GM10266 (cell line): Measurements from ENCODE around the gene DARS2.
"Not testable (repeated sequence)": the region's sequence is repeated elsewhere in the genome, so short reads cannot be mapped to it uniquely, and the experiment has no call there.

Source experiments
- DNase-seq: peaks from one replicate; pipeline ENCODE4 v3.0.0; 2012; ENCODE audit errors: extremely low spot score
- TF ChIP-seq, protein P1 (sequence below): IDR thresholded peaks from 2 replicates; pipeline ENCODE4 v1.5.1; 2012; ENCODE audit warnings: mild to moderate bottlenecking, low read depth; ENCODE audit not compliant: control insufficient read depth, insufficient read depth; ENCODE audit errors: missing control alignments

DARS2 gene

DNA sequence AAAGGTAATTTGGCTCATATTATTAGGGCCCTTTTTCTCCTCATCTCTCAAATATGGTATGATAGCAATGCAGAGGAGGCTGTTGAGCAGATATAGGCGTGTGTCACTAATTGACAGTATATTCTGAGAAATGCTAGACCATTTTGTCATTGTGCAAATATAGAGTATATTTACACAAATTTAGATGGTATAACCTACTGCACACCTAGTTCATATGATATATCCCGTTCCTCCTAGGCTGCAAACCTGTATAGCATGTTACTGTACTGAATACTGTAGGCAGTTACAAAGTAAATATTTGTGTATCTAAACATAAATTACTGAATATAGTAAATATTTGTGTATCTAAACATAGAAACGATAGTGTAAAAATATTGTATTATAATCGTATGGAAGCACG is 52.3 kb downstream of the DARS2 start:
- DNase-seq: no peak
- TF ChIP-seq, protein P1, sequence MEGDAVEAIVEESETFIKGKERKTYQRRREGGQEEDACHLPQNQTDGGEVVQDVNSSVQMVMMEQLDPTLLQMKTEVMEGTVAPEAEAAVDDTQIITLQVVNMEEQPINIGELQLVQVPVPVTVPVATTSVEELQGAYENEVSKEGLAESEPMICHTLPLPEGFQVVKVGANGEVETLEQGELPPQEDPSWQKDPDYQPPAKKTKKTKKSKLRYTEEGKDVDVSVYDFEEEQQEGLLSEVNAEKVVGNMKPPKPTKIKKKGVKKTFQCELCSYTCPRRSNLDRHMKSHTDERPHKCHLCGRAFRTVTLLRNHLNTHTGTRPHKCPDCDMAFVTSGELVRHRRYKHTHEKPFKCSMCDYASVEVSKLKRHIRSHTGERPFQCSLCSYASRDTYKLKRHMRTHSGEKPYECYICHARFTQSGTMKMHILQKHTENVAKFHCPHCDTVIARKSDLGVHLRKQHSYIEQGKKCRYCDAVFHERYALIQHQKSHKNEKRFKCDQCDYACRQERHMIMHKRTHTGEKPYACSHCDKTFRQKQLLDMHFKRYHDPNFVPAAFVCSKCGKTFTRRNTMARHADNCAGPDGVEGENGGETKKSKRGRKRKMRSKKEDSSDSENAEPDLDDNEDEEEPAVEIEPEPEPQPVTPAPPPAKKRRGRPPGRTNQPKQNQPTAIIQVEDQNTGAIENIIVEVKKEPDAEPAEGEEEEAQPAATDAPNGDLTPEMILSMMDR: no peak

DNA sequence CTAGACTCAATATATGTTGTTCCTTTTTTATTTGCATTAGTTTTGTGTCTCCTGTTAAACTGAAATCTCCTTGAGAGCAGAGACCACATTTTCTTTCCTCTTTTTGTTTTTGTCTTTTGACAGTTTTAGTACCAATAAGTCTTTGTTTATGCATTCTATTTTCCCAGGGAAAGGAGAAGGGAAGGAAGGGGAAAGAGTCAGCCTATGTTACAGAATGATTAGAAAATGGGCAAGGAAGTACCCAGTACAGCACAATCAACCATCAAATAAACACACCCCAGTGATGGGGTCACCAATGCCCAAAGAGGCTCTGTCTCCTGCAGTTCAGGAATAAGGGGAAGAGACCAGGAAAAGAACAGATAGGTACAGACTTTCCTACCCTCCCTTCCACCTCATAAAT is 53.8 kb downstream of the DARS2 start:
- TF ChIP-seq, protein P1: no peak
- no peak for DNase-seq

DNA sequence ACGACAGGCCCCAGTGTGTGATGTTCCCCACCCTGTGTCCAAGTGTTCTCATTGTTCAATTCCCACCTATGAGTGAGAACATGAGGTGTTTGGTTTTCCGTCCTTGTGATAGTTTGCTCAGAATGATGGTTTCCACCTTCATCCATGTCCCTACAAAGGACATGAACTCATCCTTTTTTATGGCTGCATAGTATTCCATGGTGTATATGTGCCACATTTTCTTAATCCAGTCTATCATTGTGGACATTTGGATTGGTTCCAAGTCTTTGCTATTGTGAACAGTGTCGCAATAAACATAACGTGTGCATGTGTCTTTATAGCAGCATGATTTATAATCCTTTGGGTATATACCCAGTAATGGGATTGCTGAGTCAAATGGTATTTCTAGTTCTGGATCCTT is 56.6 kb downstream of the DARS2 start:
- not testable (repeated sequence) for DNase-seq

DNA sequence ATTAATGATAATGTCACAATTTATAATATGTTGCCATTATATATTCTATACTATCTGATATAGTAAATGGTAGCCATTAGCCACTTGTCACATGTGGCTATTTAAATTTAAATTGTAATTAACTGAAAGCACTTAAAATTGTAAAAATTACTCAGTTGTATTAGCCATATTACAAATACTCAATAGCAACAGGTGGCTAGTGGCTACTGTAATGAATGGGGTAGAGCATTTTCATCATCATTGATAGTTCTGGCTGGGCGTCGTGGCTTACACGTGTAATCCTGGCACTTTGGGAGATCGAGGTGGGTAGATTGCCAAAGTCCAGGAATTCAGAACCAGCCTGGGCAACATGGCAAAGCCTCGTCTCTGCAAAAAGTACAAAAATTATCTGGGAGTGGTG is 60.2 kb downstream of the DARS2 start:
- no peak for DNase-seq
- TF ChIP-seq, protein P1: no peak

DNA sequence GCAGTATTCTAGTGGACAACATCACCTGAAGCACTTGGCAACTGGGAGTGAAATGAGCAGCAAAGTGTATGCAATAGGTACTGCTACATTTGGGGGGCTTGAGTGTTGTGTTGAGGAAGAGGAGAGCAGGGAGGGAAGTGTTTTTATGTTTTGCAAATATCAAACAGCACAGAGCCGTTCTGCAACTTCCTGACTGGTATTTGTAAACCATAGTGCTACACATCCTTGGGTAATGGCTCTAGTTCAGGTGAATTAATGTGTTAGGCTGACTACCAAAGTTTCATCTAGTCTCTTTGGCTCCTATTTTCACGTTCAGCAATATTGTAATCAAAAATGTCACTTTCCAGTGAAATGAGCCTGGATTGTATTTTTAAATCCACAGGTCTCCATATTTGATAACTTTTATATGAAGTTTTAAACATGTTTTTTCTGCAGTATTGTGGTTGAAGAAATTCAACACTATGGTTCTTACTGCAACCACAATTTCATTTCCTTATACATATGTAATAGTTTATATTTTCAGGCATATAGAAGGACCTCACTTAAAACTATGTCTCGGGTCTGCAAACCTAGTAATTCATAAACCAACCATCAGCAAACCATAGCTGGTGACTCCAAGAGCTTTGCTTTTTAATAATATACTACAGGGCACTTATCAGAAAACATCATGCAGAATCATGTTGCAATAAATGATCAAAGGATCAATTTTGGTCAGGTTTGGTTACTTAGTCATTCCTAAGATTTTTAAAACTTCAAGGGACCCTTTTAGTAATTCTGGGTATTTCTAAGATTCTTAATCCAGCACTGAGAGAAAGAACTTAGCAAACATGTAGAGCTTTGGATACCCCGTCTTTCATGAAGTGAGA is 62.5 kb downstream of the DARS2 start:
- TF ChIP-seq, protein P1: no peak
- no peak for DNase-seq

DNA sequence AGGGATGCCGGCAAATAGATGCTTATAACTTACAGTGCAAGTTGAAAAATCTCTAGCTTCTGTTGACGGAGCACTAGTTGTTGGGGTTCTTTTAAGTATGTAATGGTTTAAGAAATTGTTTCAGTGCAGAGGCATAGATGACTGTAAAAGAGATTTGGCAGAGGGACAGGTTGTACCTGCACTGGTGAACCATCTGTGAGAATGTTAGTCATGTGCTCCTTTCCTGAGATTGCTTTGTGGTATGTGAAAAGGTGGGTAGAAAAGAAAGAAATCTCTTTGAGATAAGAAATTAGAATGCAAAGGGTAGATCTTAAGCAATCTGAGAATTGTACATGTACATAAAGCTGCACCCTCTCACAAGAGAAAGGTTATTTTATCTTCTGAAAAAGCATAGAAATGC is 63.2 kb downstream of the DARS2 start:
- no peak for DNase-seq
- TF ChIP-seq, protein P1: no peak

DNA sequence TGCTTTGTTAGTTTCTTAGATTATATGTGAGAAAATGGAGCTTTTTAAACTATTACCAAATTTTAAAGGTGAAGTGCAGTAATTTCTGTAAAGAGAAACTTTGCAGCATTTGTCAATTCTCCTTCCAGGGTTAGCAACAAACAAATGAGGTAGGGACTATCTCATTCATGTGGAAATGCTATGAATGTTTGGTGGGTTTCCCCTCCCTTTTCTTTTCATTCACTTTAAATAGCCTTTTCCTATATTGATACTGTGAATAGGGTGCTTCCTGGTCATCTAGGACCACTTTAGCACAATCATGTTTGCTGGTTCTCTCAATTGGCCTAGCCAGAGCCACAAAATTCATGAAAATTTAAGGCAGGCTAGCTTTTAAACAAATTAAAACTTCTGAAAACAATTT is 64.3 kb downstream of the DARS2 start:
- no peak for DNase-seq
- TF ChIP-seq, protein P1: no peak
